GM12878 (cell line): Measurements from ENCODE around the gene LRRTM3. TPM values are rescaled to one million over a fixed set of nuclear protein-coding genes. Genes with fewer than 3 reads are reported as not detected.

Experiments
- ATAC-seq: fragments of 200-7000 bp; cut with Tn5 transposase; 3 replicates; pipeline ENCODE4 v1.9.1; 2020; ENCODE audit warnings: mild to moderate bottlenecking, moderate library complexity
- BruUV-seq: library from RNA; stranded (reverse); fragments of 400-500 nt; replicated peaks from 2 replicates; lab custom pipeline; 2021; lab: Mats Ljungman, UMichigan
- CTCF ChIA-PET: fragments of 300-600 bp; sonication (Branson Sonifier 250); formaldehyde crosslinking; extraction: SDS; loops from one replicate; lab custom pipeline; 2021; ENCODE audit warnings: inconsistent platforms; lab: Yijun Ruan, JAX
- POLR2A ChIA-PET: fragments of 350-600 bp; formaldehyde crosslinking; extraction: SDS; loops from one replicate; lab custom pipeline; 2021; ENCODE audit warnings: inconsistent platforms; lab: Charles Lee
- RAD21 ChIA-PET: fragments of 300-600 bp; sonication (Branson Sonifier 250); formaldehyde crosslinking; loops from one replicate; lab custom pipeline; 2023; ENCODE audit warnings: antibody characterized with exemption; ENCODE audit not compliant: unreplicated experiment; lab: Charles Lee
- SMC1A ChIA-PET: fragments of 300-600 bp; sonication (Branson Sonifier 250); formaldehyde crosslinking; loops from one replicate; lab custom pipeline; 2023; ENCODE audit not compliant: unreplicated experiment, uncharacterized antibody; lab: Charles Lee
- DNase-seq: peaks from one replicate; pipeline ENCODE4 v3.0.0-alpha.2; 2011; ENCODE audit warnings: low read depth, low spot score
- FAIRE-seq: peaks from 3 replicates; lab custom pipeline; 2011; peaks lifted over from hg19 to GRCh38; lab: Jason Lieb, UNC
- H2AFZ ChIP-seq: 2 replicates; pipeline ENCODE4 v1.6.0; 2011; ENCODE audit warnings: low read depth, low read length, control low read depth; ENCODE audit not compliant: control insufficient read depth
- H3K27ac ChIP-seq: 2 replicates; pipeline ENCODE4 v1.5.1; 2011; ENCODE audit warnings: control low read depth; ENCODE audit not compliant: control insufficient read depth, insufficient read depth
- H3K27me3 ChIP-seq, 2 experiments: replicated peaks in 1 of 2; 2 replicates each; pipeline versions ENCODE4 v1.6.0 to v1.6.1; 2011; ENCODE audit warnings: low read length in 1 of 2; ENCODE audit not compliant: control insufficient read depth in 2 of 2, insufficient read depth in 2 of 2
- H3K36me3 ChIP-seq, 2 experiments: 2 replicates each; pipeline ENCODE4 v1.5.1; 2011; ENCODE audit warnings: low read length in 1 of 2; ENCODE audit not compliant: control insufficient read depth in 2 of 2, insufficient read depth in 2 of 2
- H3K4me1 ChIP-seq: 2 replicates; pipeline ENCODE4 v1.6.1; 2011; ENCODE audit warnings: mild to moderate bottlenecking, low read length, moderate library complexity, mixed read lengths; ENCODE audit not compliant: control insufficient read depth, insufficient read depth
- H3K4me2 ChIP-seq: 2 replicates; pipeline ENCODE4 v1.6.0; 2011; ENCODE audit warnings: control low read depth; ENCODE audit not compliant: control insufficient read depth, insufficient read depth
- H3K4me3 ChIP-seq: fragments of 200-600 bp; sonication (generic); 2 replicates; pipeline ENCODE4 v1.5.1; 2016
- H3K79me2 ChIP-seq: 2 replicates; pipeline ENCODE4 v1.6.0; 2011; ENCODE audit warnings: low read length; ENCODE audit not compliant: control insufficient read depth, insufficient read depth
- H3K9ac ChIP-seq: 2 replicates; pipeline ENCODE4 v1.8.0; 2011; ENCODE audit warnings: low read length, control low read depth, mixed read lengths; ENCODE audit not compliant: control insufficient read depth, insufficient read depth
- H3K9me3 ChIP-seq: replicated peaks from 3 replicates; pipeline ENCODE4 v1.5.1; 2011; ENCODE audit warnings: mild to moderate bottlenecking, low read length; ENCODE audit not compliant: control insufficient read depth, insufficient read depth
- H4K20me1 ChIP-seq: 2 replicates; pipeline ENCODE4 v1.6.0; 2011; ENCODE audit not compliant: control insufficient read depth, insufficient read depth
- CBFB ChIP-seq: IDR thresholded peaks from 2 replicates; pipeline ENCODE4 v1.6.1; 2016; ENCODE audit warnings: antibody characterized with exemption, low read depth
- CREM ChIP-seq: IDR thresholded peaks from 2 replicates; pipeline ENCODE4 v1.6.1; 2014; ENCODE audit warnings: antibody characterized with exemption, low read depth
- ESRRA ChIP-seq: IDR thresholded peaks from 2 replicates; pipeline ENCODE4 v1.6.1; 2012; ENCODE audit warnings: mild to moderate bottlenecking, low read length, improper control_type of control experiment
- FOS ChIP-seq: IDR thresholded peaks from 3 replicates; pipeline ENCODE4 v1.6.1; 2011; ENCODE audit warnings: borderline replicate concordance; ENCODE audit not compliant: insufficient read length; ENCODE audit errors: extremely low read depth
- GABPA ChIP-seq: IDR thresholded peaks from 2 replicates; pipeline ENCODE4 v1.6.1; 2014; ENCODE audit warnings: antibody characterized with exemption, low read depth, mild to moderate bottlenecking, inconsistent platforms
- HDAC2 ChIP-seq: fragments of 200-600 bp; sonication (generic); IDR thresholded peaks from 2 replicates; pipeline ENCODE4 v1.6.1; 2017
- IRF4 ChIP-seq: IDR thresholded peaks from 2 replicates; pipeline ENCODE4 v1.6.1; 2011; ENCODE audit warnings: low read depth, low read length
- MTA2 ChIP-seq: fragments of 450-650 bp; IDR thresholded peaks from 2 replicates; pipeline ENCODE4 v1.6.1; 2016; ENCODE audit warnings: low read depth, mild to moderate bottlenecking, moderate library complexity
- SP1 ChIP-seq: IDR thresholded peaks from one replicate; pipeline ENCODE4 v1.6.1; 2011; ENCODE audit warnings: low read depth, low read length
- SUPT20H ChIP-seq: IDR thresholded peaks from 2 replicates; pipeline ENCODE4 v1.6.1; 2011; ENCODE audit warnings: low read depth, mild to moderate bottlenecking, low read length, moderate library complexity, borderline replicate concordance; ENCODE audit not compliant: control insufficient read depth
- TBL1XR1 ChIP-seq: IDR thresholded peaks from 2 replicates; pipeline ENCODE4 v1.6.1; 2012; ENCODE audit warnings: low read depth, low read length, improper control_type of control experiment
- WRNIP1 ChIP-seq: IDR thresholded peaks from 2 replicates; pipeline ENCODE4 v1.6.1; 2011; ENCODE audit warnings: low read depth, low read length, improper control_type of control experiment, borderline replicate concordance
- ZNF384 ChIP-seq: IDR thresholded peaks from 2 replicates; pipeline ENCODE4 v1.6.1; 2012; ENCODE audit warnings: low read depth, mild to moderate bottlenecking, low read length, improper control_type of control experiment, borderline replicate concordance
- WGBS: methylation state at CpG from one replicate; pipeline ENCODE4 v1.1.6; 2016; ENCODE audit warnings: low lambda C conversion rate; ENCODE audit not compliant: insufficient replicate concordance, insufficient coverage; ENCODE audit errors: missing lambda C conversion rate; 5-methylcytosine and 5-hydroxymethylcytosine counted together
- in situ Hi-C: fragments of 300-500 bp; cut with MboI; formaldehyde crosslinking; loops from 9 replicates; pipeline ENCODE4 v1.14.3; 2018; ENCODE audit warnings: mixed read lengths
- intact Hi-C: fragments of 100-400 bp; cut with micrococcal nuclease; formaldehyde crosslinking; loops from one replicate; pipeline ENCODE4 v1.14.2; 2022; ENCODE audit not compliant: unreplicated experiment
- polyA plus RNA-seq, 11 experiments: library from polyadenylated mRNA; depleted of rRNA in 4 of 11; unstranded in 6 of 11; stranded (reverse) in 5 of 11; fragments of >200 nt; fragmentation: Nextera tagmentation in 4 of 11; fragmentation: Illumina TruSeq in 1 of 11; extraction: Ambion mirVana in 4 of 11; extraction: Trizol in 1 of 11; gene quantifications; 1 replicate in 1 of 11; 2 replicates in 10 of 11; pipeline versions ENCODE4 v1.2.1 to v1.2.3, GENCODE V29; 2011 to 2016; ENCODE audit warnings: inconsistent platforms in 2 of 11, missing spikeins in 2 of 11, low read depth in 1 of 11
- total RNA-seq, 4 experiments: library from RNA; depleted of rRNA in 3 of 4; stranded (reverse); fragments of >200 nt in 3 of 4; fragmentation: Illumina TruSeq in 1 of 4; extraction: Trizol in 1 of 4; gene quantifications; 2 replicates each; pipeline versions ENCODE4 v1.2.1 to v1.2.3, GENCODE V29; 2013 to 2021
- TF ChIP-seq, protein P1 (sequence below): fragments of 450-650 bp; IDR thresholded peaks from 2 replicates; pipeline ENCODE4 v1.6.1; 2014; ENCODE audit warnings: mild to moderate bottlenecking
- TF ChIP-seq, protein P2 (sequence below): IDR thresholded peaks from 2 replicates; pipeline ENCODE4 v1.6.1; 2011; ENCODE audit warnings: borderline replicate concordance, low read depth, mild to moderate bottlenecking, moderate library complexity, mixed read lengths, low read length; ENCODE audit not compliant: insufficient read depth; ENCODE audit errors: extremely low read length

The LRRTM3 gene
- total and polyA plus RNA-seq, 10 of the 15 experiments (the other 5 are each of a cell fraction or from before 2014, with no cell fraction given) = not detected

DNA sequence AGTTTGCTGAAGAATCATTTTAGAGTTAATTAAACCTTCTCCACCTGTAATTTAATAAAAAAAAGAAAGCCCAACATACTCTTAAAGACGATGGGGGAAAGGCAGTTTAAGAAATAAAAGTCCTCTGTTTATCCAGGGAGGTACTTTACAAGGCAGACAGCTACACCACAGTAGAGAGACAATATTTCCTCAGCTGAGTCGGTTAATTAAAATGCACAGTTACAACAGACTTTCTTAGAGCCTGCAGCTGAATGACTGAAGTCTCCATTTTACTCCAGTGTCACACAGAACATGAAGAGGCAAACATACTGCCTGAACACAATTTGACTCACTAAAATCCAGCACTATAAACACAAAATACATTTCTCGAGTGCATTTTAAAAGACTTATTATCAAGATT lies 15.1 kb downstream of the LRRTM3 start (continued):
- TF ChIP-seq WRNIP1 = no peak
- TF ChIP-seq FOS = no peak
- TF ChIP-seq IRF4 = no peak
- no peak for TF ChIP-seq SUPT20H
- TF ChIP-seq, protein P1, sequence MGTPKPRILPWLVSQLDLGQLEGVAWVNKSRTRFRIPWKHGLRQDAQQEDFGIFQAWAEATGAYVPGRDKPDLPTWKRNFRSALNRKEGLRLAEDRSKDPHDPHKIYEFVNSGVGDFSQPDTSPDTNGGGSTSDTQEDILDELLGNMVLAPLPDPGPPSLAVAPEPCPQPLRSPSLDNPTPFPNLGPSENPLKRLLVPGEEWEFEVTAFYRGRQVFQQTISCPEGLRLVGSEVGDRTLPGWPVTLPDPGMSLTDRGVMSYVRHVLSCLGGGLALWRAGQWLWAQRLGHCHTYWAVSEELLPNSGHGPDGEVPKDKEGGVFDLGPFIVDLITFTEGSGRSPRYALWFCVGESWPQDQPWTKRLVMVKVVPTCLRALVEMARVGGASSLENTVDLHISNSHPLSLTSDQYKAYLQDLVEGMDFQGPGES = no peak

DNA sequence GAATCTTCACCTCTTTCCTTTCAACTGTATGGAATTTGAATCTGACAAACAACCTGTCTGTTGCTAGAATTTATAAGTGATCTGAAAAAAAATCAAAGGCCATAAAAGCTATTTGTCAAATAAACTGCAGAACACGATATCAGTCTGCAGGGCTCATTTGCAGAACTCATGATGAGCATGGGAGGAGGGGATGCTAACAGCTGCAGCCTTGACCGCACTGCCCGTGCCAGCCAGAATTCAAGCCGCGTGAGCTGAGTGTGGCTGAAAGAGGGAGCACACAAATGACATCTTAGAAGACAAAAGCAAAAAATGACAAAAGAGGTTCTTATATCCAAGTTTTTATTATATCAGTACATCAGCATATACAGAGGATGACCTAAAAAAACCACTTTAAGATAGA lies 15.7 kb downstream of the LRRTM3 start:
- H3K36me3 ChIP-seq = no peaks in the 10 kb centered on the region
- 76% methylated on average over 5 of the region's 5 CpGs for WGBS
- no peak overlapping the region for H3K27ac ChIP-seq
- H2AFZ ChIP-seq = no peak overlapping the region
- in situ Hi-C loops = no loop called here
- no peak for FAIRE-seq
- intact Hi-C loops = no loop called here
- CTCF ChIA-PET = interaction anchor here (1.2 to 1.9 kb wide), 3 partner anchors 10 to 580 kb away, joined by 3 to 9 read pairs (median 7); partner anchors contain the start of gene LRRTM3
- TF ChIP-seq CBFB (no peak), GABPA (no peak), SP1 (no peak), HDAC2 (no peak), CREM (no peak), TBL1XR1 (no peak), MTA2 (no peak), ZNF384 (no peak), ESRRA (no peak)
- TF ChIP-seq, protein P2, sequence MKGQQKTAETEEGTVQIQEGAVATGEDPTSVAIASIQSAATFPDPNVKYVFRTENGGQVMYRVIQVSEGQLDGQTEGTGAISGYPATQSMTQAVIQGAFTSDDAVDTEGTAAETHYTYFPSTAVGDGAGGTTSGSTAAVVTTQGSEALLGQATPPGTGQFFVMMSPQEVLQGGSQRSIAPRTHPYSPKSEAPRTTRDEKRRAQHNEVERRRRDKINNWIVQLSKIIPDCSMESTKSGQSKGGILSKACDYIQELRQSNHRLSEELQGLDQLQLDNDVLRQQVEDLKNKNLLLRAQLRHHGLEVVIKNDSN = no peak
- BruUV-seq = no TSS peak
- no peak for DNase-seq
- no peaks in the 10 kb centered on the region for H3K27me3 ChIP-seq
- H4K20me1 ChIP-seq = no peaks in the 10 kb centered on the region
- SMC1A ChIA-PET = interaction anchor here (1.4 to 2.3 kb wide), 4 partner anchors 10 to 578 kb away, joined by 4 to 9 read pairs (median 4); no protein-coding TSS in a partner anchor
- no peaks in the 10 kb centered on the region for H3K79me2 ChIP-seq
- RAD21 ChIA-PET = no interaction called here
- POLR2A ChIA-PET = no interaction called here
- no peak for ATAC-seq
- H3K9ac ChIP-seq = no peak overlapping the region
- no peak overlapping the region for H3K4me3 ChIP-seq
- no peak overlapping the region for H3K4me2 ChIP-seq
- no peaks in the 10 kb centered on the region for H3K9me3 ChIP-seq
- H3K4me1 ChIP-seq = no peaks in the 10 kb centered on the region
